T-helper 17 cell (primary cell): Measurements from ENCODE around the gene CDS2. TPM values are rescaled to one million over a fixed set of nuclear protein-coding genes. Genes with fewer than 3 reads are reported as not detected.

ENCODE experiments used
- ATAC-seq: fragments of 150-1000 bp; cut with Tn5 transposase; 2 replicates; pipeline ENCODE4 v1.10.0; 2021; ENCODE audit warnings: mild to moderate bottlenecking, moderate library complexity
- DNase-seq, 3 donors: peaks; one replicate each; pipeline versions ENCODE4 v3.0.0 to v3.0.0-alpha.2; 2020 to 2021
- H3K9me3 ChIP-seq: one replicate; pipeline ENCODE4 v1.7.0; 2013; ENCODE audit warnings: low read length, mild to moderate bottlenecking; ENCODE audit not compliant: control insufficient read depth, poor library complexity, severe bottlenecking
- H3K27ac Mint-ChIP-seq: one replicate; pipeline ENCODE4 v1.8.0; 2022; ENCODE audit warnings: mild to moderate bottlenecking, moderate library complexity, mixed read lengths
- H3K27me3 Mint-ChIP-seq: one replicate; pipeline ENCODE4 v1.8.0; 2022; ENCODE audit warnings: mixed read lengths
- H3K36me3 Mint-ChIP-seq: one replicate; pipeline ENCODE4 v1.8.0; 2022; ENCODE audit warnings: low read depth, mixed read lengths
- H3K4me1 Mint-ChIP-seq: one replicate; pipeline ENCODE4 v1.8.0; 2022; ENCODE audit warnings: mild to moderate bottlenecking, mixed read lengths
- H3K4me3 Mint-ChIP-seq: one replicate; pipeline ENCODE4 v1.8.0; 2022; ENCODE audit warnings: mild to moderate bottlenecking, moderate library complexity, mixed read lengths
- total RNA-seq, 4 donors: library from RNA in 2 of 4; stranded (reverse) in 2 of 4; gene quantifications; one replicate each; pipeline ENCODE4 v1.2.3 and lab custom pipeline; 2022 to 2026

Gene CDS2
- total RNA-seq, 2 donors from 2014 or later = 75.3 to 86.9 TPM

- Mint-ChIP-seq H3K36me3 (peaks cover 7% of the 10 kb centered on the region), H3K4me1 (peaks cover 9% of the 10 kb centered on the region), H3K27me3 (no peaks in the 10 kb centered on the region), H3K4me3 (no peak overlapping the region), H3K27ac (peak overlapping the region; percentile 85)
- ATAC-seq (no peak), DNase-seq (no peak)
- no peaks in the 10 kb centered on the region for H3K9me3 ChIP-seq
Observed at GRCh38 chr20:5197847-5198650, 71.2 kb downstream of the CDS2 start.

- Mint-ChIP-seq H3K4me3 (no peak overlapping the region), H3K27ac (no peak overlapping the region), H3K27me3 (no peaks in the 10 kb centered on the region), H3K36me3 (peaks cover 7% of the 10 kb centered on the region), H3K4me1 (peaks cover 9% of the 10 kb centered on the region)
- no peak for ATAC-seq
- no peak for DNase-seq
- H3K9me3 ChIP-seq = no peaks in the 10 kb centered on the region
Observed at GRCh38 chr20:5198651-5198924, 71.8 kb downstream of the CDS2 start.

- no peak for DNase-seq
- Mint-ChIP-seq H3K36me3 (no peaks in the 10 kb centered on the region), H3K27me3 (no peaks in the 10 kb centered on the region), H3K4me3 (no peak overlapping the region), H3K27ac (peak overlapping the region; percentile 85), H3K4me1 (peaks cover 9% of the 10 kb centered on the region)
- no peak for ATAC-seq
- no peaks in the 10 kb centered on the region for H3K9me3 ChIP-seq
Observed at GRCh38 chr20:5203380-5203779, 76.6 kb downstream of the CDS2 start.

DNA sequence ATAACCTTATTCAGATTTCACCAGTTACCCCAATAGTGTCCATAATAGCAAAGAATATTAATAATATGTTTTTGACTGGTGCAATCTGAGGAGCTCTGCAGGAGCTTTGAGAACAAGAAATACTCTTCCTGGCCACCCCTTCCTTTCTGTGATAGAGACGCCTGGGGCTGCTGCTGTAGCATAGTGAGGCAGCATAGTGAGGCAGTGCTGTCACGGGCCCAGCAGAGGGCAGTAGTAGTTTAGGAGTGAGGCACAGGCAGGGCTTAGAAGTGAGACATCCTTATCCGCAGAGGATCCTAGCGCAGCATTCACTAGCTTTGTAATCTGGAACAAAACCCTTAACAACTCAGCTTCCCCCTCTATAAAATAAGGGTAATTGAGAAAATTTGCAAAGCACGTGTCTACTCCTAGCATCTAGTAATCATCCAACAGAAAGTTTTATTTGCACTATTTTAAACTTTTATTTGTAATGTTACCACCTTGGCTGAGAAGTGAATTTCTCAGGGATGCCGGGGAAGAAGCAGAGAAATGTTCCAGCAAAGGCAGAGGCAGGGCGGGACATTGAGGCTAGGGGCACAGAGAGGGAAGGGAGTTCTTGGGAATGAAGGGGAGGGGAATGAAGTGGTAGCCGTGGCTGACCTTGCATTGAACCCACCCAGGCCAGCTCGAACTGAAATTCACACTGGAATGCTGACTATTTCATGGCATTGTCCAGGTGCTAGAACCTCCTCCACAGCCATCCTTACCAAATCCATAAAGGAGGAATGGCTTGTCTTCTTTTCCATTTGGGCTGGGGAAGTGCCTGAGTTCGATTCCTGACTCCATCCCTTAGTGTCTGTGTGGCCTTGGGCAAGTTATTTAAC is 78.8 kb downstream of the CDS2 start:
- Mint-ChIP-seq H3K36me3 (no peaks in the 10 kb centered on the region), H3K4me1 (peaks cover 9% of the 10 kb centered on the region), H3K27me3 (no peaks in the 10 kb centered on the region), H3K4me3 (no peak overlapping the region), H3K27ac (peak overlapping the region; percentile 69)
- H3K9me3 ChIP-seq = no peaks in the 10 kb centered on the region
- ATAC-seq (peak; percentile 98), DNase-seq (peak; percentile 31 to 54 (median 32))

DNA sequence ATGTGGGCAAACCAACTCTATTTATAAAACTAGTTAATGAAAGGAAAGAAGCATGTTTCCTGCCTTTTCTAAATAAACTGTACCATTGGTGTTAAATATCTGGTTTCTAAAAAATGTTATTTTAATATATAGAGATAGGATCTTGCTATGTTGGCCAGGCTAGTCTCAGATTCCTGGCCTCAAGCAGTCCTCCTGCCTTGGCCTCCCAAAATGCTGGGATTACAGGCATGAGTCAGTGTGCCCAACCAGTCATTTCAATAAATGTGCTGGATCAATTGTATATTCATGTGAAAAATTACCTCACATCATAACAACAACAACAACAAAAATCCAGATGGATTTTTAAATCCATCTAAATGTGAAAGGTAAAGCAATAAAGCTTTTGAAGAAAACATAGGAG is 80.3 kb downstream of the CDS2 start:
- H3K36me3 Mint-ChIP-seq = no peaks in the 10 kb centered on the region
- DNase-seq (no peak), ATAC-seq (no peak)
- H3K9me3 ChIP-seq = no peaks in the 10 kb centered on the region
- peaks cover 8% of the 10 kb centered on the region for H3K4me1 Mint-ChIP-seq
- no peak overlapping the region for H3K4me3 Mint-ChIP-seq
- no peak overlapping the region for H3K27ac Mint-ChIP-seq
- H3K27me3 Mint-ChIP-seq = no peaks in the 10 kb centered on the region

DNA sequence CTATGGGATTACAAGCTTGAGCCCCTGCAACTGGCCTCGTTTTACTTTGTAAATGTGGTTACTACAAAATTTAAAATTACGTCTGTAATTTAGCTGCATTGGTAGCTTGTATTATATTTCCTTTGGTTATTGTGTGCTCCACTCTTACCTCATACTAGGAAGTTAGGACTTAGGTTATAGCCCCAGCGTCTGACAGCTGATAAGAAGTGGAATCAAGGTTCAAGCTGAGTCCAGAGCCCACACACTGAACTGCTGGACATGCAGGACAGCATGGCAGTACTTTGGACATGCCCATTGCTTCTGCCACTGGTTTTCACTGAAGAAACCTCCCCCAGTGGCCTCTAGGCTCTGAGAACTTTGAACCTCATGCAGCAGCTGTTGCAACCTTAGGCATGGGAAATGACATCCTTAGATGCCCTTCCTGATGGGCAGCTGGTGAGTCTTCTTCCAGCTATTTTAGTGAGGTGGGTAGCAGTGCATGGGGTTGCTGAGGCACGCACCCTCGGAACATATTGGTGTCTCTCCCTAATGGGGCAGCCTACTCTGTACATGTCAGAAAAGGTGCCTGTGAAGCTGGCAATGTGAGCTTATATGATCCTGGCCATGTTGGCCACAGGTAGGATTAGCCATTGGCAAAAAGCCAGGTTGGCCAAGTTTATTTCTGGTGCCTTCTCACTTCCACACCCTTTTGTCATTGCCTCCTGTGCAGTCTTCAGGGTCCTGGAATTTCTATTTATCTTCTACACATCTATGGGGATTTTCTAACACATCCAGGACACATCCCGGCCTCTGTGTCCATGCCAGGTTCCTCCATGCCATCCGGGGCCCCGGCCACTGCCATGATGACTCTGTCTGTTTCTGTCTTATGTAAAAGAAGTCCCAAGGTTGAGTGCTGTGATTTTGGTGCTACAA is 85.3 kb downstream of the CDS2 start:
- no peaks in the 10 kb centered on the region for H3K9me3 ChIP-seq
- no peaks in the 10 kb centered on the region for H3K36me3 Mint-ChIP-seq
- no peak for DNase-seq
- H3K27ac Mint-ChIP-seq = peak overlapping the region; percentile 59
- no peaks in the 10 kb centered on the region for H3K4me1 Mint-ChIP-seq
- H3K4me3 Mint-ChIP-seq = no peak overlapping the region
- H3K27me3 Mint-ChIP-seq = no peaks in the 10 kb centered on the region
- no peak for ATAC-seq

DNA sequence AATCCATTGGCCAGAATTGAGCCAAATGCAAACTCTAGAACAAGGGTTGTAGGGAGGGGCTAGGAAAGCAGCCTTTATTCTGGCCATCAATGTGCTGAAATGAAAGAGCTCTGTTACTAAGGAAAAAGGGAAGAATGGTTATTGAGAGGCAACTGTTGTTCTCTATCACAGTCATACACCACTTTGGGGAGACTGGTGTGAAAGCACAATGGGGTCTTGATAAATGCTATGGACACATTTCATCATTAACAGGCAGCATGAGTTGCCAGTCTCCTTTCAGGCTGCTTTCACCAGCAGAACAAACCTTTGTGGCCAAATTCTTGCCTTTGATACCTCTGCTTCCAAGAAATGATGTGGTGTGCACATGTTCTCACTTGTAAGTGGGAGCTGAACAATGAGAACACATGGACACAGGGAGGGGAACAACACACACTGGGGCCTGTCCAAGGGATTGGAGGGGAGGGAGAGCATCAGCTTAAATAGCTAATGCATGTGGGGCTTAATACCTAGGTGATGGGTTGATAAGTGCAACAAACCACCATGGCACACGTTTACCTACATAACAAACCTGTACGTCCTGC is 86.2 kb downstream of the CDS2 start:
- H3K4me3 Mint-ChIP-seq = no peak overlapping the region
- H3K9me3 ChIP-seq = no peaks in the 10 kb centered on the region
- no peaks in the 10 kb centered on the region for H3K4me1 Mint-ChIP-seq

DNA sequence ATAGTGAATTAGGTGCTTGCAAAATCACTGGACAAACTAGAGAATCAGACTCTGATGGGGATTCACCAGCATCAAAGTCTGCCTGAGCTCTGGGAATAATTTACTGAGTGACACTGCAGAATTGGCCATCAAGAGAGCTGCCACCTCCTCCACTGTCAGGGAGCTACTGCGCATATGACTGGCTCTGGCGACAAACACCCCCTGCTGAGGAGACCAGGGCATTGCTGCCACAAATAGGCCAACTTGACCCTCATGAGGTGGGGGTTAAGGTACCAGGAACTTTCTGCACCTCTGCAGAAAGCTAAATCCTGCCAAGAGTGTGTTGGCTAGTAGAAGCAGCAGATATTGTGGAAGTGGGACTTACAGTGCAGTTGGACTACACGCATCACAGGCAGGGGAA is 88.0 kb downstream of the CDS2 start:
- no peaks in the 10 kb centered on the region for H3K36me3 Mint-ChIP-seq
- no peak overlapping the region for H3K4me3 Mint-ChIP-seq
- no peak for ATAC-seq
- H3K27me3 Mint-ChIP-seq = no peaks in the 10 kb centered on the region
- no peak for DNase-seq
- no peaks in the 10 kb centered on the region for H3K9me3 ChIP-seq
- peaks cover 6% of the 10 kb centered on the region for H3K4me1 Mint-ChIP-seq
- H3K27ac Mint-ChIP-seq = no peak overlapping the region

More for the DNA sequence above, 86.2 kb downstream of the CDS2 start:
- ATAC-seq = no peak
- no peaks in the 10 kb centered on the region for H3K36me3 Mint-ChIP-seq
- H3K27me3 Mint-ChIP-seq = no peaks in the 10 kb centered on the region
- H3K27ac Mint-ChIP-seq = peak overlapping the region; percentile 59
- DNase-seq = no peak

GRCh38 chr20:5215672-5216304 is 89.0 kb downstream of the CDS2 start:
- ATAC-seq = no peak

GRCh38 chr20:5216663-5217062 is 89.9 kb downstream of the CDS2 start:
- DNase-seq (no peak), ATAC-seq (no peak)
- no peaks in the 10 kb centered on the region for H3K9me3 ChIP-seq
- no peaks in the 10 kb centered on the region for H3K27me3 Mint-ChIP-seq
- H3K27ac Mint-ChIP-seq = no peak overlapping the region
- H3K4me3 Mint-ChIP-seq = no peak overlapping the region
- H3K36me3 Mint-ChIP-seq = no peaks in the 10 kb centered on the region
- peaks cover 8% of the 10 kb centered on the region for H3K4me1 Mint-ChIP-seq

More at GRCh38 chr20:5215672-5216304, 89.0 kb downstream of the CDS2 start:
- Mint-ChIP-seq H3K27me3 (no peaks in the 10 kb centered on the region), H3K4me1 (peaks cover 8% of the 10 kb centered on the region), H3K36me3 (no peaks in the 10 kb centered on the region), H3K4me3 (no peak overlapping the region), H3K27ac (no peak overlapping the region)
- DNase-seq = no peak
- no peaks in the 10 kb centered on the region for H3K9me3 ChIP-seq

DNA sequence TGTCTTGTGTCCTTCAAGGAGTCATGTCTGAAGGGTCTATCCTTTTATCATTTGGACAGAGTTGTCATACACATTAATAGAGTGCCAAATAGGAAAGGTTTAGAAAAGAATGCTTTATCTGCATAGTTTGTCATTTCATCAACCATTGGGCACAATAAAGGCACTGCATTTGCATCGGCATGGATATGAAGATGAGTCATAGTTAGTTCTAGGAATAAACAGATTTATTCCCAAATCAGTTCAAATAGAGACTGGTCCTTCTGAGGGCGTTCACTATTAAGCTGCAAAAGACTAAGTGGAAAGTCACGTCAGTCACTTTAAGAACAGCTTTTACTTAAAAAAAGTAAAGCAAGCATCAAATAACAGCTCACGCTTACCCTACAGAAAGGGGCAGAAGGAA is 90.8 kb downstream of the CDS2 start:
- Mint-ChIP-seq H3K36me3 (no peaks in the 10 kb centered on the region), H3K27me3 (no peaks in the 10 kb centered on the region), H3K4me1 (peaks cover 8% of the 10 kb centered on the region), H3K4me3 (no peak overlapping the region), H3K27ac (no peak overlapping the region)
- ATAC-seq = no peak
- no peaks in the 10 kb centered on the region for H3K9me3 ChIP-seq
- no peak for DNase-seq

DNA sequence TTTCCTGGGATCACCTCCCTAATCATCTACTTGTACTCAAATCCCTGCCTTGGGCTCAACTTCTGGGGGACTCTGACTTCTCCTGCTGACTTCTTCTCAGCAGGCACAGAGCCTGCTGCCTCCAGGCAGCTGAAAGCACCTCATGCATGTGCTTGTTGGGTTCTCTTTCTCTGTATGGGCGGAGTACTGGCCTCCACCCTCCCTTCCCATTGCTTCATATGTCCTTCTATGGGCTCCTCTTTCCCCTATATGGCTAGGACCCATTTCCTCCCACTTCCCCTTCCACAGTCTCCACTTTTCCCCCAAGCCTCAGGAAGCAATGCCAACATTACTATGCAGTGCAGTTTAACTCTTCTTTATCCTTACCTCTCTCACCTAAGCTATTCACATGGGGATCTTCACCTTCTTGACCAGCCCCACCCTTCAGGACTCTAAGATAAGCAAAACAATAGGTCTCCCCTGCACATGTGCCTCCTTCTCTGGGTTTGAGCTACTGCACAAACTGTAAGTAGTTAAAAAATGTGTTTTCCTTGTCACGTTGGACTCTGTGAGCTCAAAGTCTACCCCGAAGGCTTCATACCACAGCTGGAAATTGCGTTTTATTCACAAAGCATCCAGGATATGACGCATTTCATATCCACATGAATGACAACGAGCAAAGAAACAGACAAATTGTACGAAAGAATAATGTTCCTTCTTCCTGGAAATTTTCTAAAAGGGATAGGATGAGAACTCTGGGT is 93.7 kb downstream of the CDS2 start:
- no peaks in the 10 kb centered on the region for H3K9me3 ChIP-seq
- no peak for DNase-seq
- no peak overlapping the region for H3K27ac Mint-ChIP-seq
- H3K4me3 Mint-ChIP-seq = no peak overlapping the region
- peaks cover 12% of the 10 kb centered on the region for H3K27me3 Mint-ChIP-seq
- H3K4me1 Mint-ChIP-seq = peaks cover 8% of the 10 kb centered on the region
- H3K36me3 Mint-ChIP-seq = no peaks in the 10 kb centered on the region
- no peak for ATAC-seq
